OCI-LY7 (cell line): ENCODE results near the gene RPS6KA2. TPM values are rescaled to one million over a fixed set of nuclear protein-coding genes. Genes with fewer than 3 reads are reported as not detected.

Source experiments
- BruUV-seq: library from RNA; stranded (reverse); fragments of 400-500 nt; replicated peaks from 2 replicates; lab custom pipeline; 2021; lab: Mats Ljungman, UMichigan
- CTCF ChIA-PET: fragments of 300-600 bp; sonication (Branson Sonifier 250); formaldehyde crosslinking; loops from one replicate; lab custom pipeline; 2022; ENCODE audit warnings: antibody characterized with exemption; ENCODE audit not compliant: unreplicated experiment; lab: Charles Lee
- POLR2A ChIA-PET: fragments of 300-600 bp; sonication (Branson Sonifier 250); formaldehyde crosslinking; loops from one replicate; lab custom pipeline; 2022; ENCODE audit warnings: antibody characterized with exemption; lab: Charles Lee
- DNase-seq: peaks from one replicate; pipeline ENCODE4 v3.0.0-alpha.2; 2015; ENCODE audit warnings: low spot score
- H2AFZ ChIP-seq: fragments of 200-600 bp; sonication (generic), shearing (Covaris generic); 2 replicates; pipeline ENCODE4 v1.6.1; 2014; ENCODE audit warnings: mild to moderate bottlenecking, antibody characterized with exemption, low read length, moderate library complexity
- H3K27ac ChIP-seq: fragments of 200-600 bp; sonication (generic); 2 replicates; pipeline ENCODE4 v1.5.1; 2014; ENCODE audit warnings: mixed run types, low read depth, mild to moderate bottlenecking, moderate library complexity, low read length, inconsistent platforms; ENCODE audit not compliant: poor library complexity, severe bottlenecking
- H3K36me3 ChIP-seq: fragments of 200-600 bp; sonication (generic); 2 replicates; pipeline ENCODE4 v1.6.1; 2014; ENCODE audit warnings: mild to moderate bottlenecking, antibody characterized with exemption, low read length, moderate library complexity, mixed read lengths; ENCODE audit not compliant: insufficient read depth
- H3K4me1 ChIP-seq: fragments of 200-600 bp; sonication (generic); 2 replicates; pipeline ENCODE4 v1.5.1; 2014; ENCODE audit warnings: mild to moderate bottlenecking, low read length; ENCODE audit not compliant: insufficient read depth, poor library complexity, severe bottlenecking
- H3K4me2 ChIP-seq: fragments of 200-600 bp; sonication (generic); 2 replicates; pipeline ENCODE4 v1.6.1; 2014; ENCODE audit warnings: mild to moderate bottlenecking, low read length
- H3K4me3 ChIP-seq: fragments of 200-600 bp; sonication (generic); 2 replicates; pipeline ENCODE4 v1.5.1; 2014; ENCODE audit warnings: mild to moderate bottlenecking, low read depth, low read length; ENCODE audit not compliant: poor library complexity, severe bottlenecking
- H3K79me2 ChIP-seq: fragments of 200-600 bp; sonication (generic); 2 replicates; pipeline ENCODE4 v1.6.1; 2016; ENCODE audit warnings: low read depth, mild to moderate bottlenecking, low read length, moderate library complexity, mixed read lengths; ENCODE audit not compliant: insufficient read depth
- H3K9me2 ChIP-seq: fragments of 200-600 bp; sonication (generic); 2 replicates; pipeline ENCODE4 v1.6.1; 2016; ENCODE audit warnings: mild to moderate bottlenecking, low read length, mixed read lengths; ENCODE audit not compliant: insufficient read depth
- H3K9me3 ChIP-seq: fragments of 200-600 bp; sonication (generic); 2 replicates; pipeline ENCODE4 v1.6.1; 2014; ENCODE audit warnings: mild to moderate bottlenecking, mixed run types, low read length, mixed read lengths
- H4K20me1 ChIP-seq: fragments of 200-600 bp; sonication (generic); 2 replicates; pipeline ENCODE4 v1.6.1; 2014; ENCODE audit warnings: mild to moderate bottlenecking, antibody characterized with exemption, low read length, moderate library complexity, mixed read lengths; ENCODE audit not compliant: insufficient read depth
- EZH2phosphoT487 ChIP-seq: fragments of 200-600 bp; sonication (generic); IDR thresholded peaks from 2 replicates; pipeline ENCODE4 v1.6.1; 2018; ENCODE audit warnings: low read depth, borderline replicate concordance, mild to moderate bottlenecking, mixed run types, antibody characterized with exemption, low read length, moderate library complexity, mixed read lengths
- intact Hi-C: fragments of 100-400 bp; cut with micrococcal nuclease; formaldehyde crosslinking; loops from one replicate; pipeline ENCODE4 v1.10.0; 2022; ENCODE audit not compliant: unreplicated experiment
- total RNA-seq, 2 experiments: library from RNA; depleted of rRNA in 1 of 2; stranded (reverse); fragments of >200 nt in 1 of 2; shearing (Covaris generic) in 1 of 2; gene quantifications; 2 replicates each; pipeline ENCODE4 v1.2.3, GENCODE V29; 2014 to 2022
- TF ChIP-seq, protein P1 (sequence below): fragments of 200-600 bp; sonication (generic); conservative IDR thresholded peaks from 2 replicates; pipeline ENCODE4 v1.5.1; 2014; ENCODE audit warnings: mild to moderate bottlenecking, antibody characterized with exemption, low read length, moderate library complexity, mixed read lengths

The RPS6KA2 gene
- total RNA-seq, 2 experiments from 2014 or later: 0.69 to 1.9 TPM

DNA sequence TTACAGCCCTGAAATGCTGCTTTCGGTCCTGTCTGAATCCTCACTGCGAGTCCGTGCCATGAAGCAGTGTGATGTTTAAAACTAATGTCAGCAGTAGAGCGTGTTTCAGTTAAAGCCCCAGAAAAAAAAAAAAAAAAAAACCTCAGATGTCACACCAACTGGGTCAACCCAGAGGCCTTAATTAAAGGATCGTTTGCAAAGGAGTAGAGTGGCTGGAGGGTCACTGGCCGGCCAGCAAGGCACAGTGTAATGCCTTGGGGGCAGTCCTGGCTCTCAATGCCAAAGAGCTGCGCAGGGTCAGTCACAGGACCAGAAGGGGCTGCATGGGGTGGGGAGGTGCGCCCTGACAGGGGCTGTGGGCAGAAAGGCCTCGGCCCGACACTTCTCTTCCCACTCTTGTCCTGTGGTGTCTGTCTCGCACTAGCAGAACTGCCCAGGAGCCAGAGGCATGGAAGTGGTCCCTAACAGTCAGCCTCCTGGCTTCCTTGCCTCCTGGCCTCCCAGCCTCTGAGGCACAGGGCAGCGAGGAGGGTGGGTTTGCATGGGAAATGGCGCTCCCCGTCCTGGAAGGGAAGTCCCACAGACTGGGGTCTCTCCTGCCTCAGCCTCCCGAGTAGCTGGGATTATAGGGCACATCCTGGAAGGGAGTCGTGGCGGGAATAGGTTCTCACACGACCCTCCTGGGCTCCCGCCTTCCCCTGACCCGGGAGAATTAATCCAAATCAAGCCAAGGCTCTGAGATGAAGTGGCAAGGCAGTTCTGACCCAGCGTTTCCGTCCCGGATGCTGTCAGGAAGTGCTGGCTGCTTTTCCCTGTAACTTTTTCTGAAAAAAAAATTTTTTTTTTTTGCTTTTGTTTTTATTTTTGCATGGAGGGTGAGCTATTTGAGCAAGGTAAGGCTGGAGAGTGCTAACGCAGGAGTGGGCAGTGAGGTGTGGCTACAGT lies 190.6 kb downstream of the RPS6KA2 start:
- Histone ChIP-seq H3K9me2 (no peaks in the 10 kb centered on the region), H4K20me1 (no peaks in the 10 kb centered on the region), H3K9me3 (no peaks in the 10 kb centered on the region), H3K4me2 (no peak overlapping the region), H3K4me3 (no peak overlapping the region), H2AFZ (no peak overlapping the region), H3K36me3 (no peaks in the 10 kb centered on the region), H3K27ac (no peak overlapping the region), H3K4me1 (no peaks in the 10 kb centered on the region), H3K79me2 (no peaks in the 10 kb centered on the region)
- ChIA-PET POLR2A (interaction anchor here (0.5 to 1.4 kb wide), 4 partner anchors 16 to 190 kb away, joined by 3 to 4 read pairs (median 3); no protein-coding TSS in a partner anchor), CTCF (interaction anchor here (0.6 kb wide), 2 partner anchors 30 to 202 kb away, joined by 3 read pairs; no protein-coding TSS in a partner anchor)
- no TSS peak for BruUV-seq
- DNase-seq: no peak
- TF ChIP-seq, protein P1, sequence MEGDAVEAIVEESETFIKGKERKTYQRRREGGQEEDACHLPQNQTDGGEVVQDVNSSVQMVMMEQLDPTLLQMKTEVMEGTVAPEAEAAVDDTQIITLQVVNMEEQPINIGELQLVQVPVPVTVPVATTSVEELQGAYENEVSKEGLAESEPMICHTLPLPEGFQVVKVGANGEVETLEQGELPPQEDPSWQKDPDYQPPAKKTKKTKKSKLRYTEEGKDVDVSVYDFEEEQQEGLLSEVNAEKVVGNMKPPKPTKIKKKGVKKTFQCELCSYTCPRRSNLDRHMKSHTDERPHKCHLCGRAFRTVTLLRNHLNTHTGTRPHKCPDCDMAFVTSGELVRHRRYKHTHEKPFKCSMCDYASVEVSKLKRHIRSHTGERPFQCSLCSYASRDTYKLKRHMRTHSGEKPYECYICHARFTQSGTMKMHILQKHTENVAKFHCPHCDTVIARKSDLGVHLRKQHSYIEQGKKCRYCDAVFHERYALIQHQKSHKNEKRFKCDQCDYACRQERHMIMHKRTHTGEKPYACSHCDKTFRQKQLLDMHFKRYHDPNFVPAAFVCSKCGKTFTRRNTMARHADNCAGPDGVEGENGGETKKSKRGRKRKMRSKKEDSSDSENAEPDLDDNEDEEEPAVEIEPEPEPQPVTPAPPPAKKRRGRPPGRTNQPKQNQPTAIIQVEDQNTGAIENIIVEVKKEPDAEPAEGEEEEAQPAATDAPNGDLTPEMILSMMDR: no peak
- no peak for TF ChIP-seq EZH2phosphoT487
- intact Hi-C loops: no loop called here

DNA sequence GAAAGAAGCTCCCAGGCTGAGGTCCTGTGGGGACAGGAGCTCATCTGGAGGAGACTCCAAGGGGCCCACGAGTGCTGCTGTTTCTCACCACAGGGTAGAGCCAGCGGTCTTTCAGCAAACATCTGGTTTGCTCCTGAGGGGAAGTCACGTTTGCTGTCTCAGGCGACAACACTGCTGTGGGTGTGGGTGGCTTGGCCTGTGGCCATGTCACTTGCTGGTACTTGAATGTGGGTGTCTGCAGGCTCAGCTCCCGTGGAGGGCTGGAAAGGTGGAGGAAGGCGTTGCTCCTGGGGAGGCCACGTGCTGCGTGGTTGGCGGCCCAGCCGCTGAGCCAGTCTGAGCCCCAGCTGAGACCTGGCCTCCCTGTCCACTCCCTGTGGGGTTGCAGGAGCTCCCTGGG lies 191.5 kb downstream of the RPS6KA2 start:
- Histone ChIP-seq H3K4me3 (no peak overlapping the region), H3K9me3 (no peaks in the 10 kb centered on the region), H3K4me2 (no peak overlapping the region), H4K20me1 (no peaks in the 10 kb centered on the region), H2AFZ (no peak overlapping the region), H3K36me3 (no peaks in the 10 kb centered on the region), H3K79me2 (no peaks in the 10 kb centered on the region), H3K27ac (no peak overlapping the region), H3K9me2 (no peaks in the 10 kb centered on the region), H3K4me1 (no peaks in the 10 kb centered on the region)
- TF ChIP-seq EZH2phosphoT487: no peak
- TF ChIP-seq, protein P1: 0 out of 2 replicates have a peak, but pooled peaks have one; percentile 14
- ChIA-PET POLR2A (interaction anchor here (0.5 to 1.2 kb wide), 2 partner anchors 55 to 183 kb away, joined by 3 read pairs; no protein-coding TSS in a partner anchor), CTCF (interaction anchor here (0.6 kb wide), 2 partner anchors 97 to 203 kb away, joined by 3 to 6 read pairs; no protein-coding TSS in a partner anchor)
- no TSS peak for BruUV-seq
- intact Hi-C loops: no loop called here
- no peak for DNase-seq
